ENCODE measurements around the gene RDH14.

Gene RDH14

DNA sequence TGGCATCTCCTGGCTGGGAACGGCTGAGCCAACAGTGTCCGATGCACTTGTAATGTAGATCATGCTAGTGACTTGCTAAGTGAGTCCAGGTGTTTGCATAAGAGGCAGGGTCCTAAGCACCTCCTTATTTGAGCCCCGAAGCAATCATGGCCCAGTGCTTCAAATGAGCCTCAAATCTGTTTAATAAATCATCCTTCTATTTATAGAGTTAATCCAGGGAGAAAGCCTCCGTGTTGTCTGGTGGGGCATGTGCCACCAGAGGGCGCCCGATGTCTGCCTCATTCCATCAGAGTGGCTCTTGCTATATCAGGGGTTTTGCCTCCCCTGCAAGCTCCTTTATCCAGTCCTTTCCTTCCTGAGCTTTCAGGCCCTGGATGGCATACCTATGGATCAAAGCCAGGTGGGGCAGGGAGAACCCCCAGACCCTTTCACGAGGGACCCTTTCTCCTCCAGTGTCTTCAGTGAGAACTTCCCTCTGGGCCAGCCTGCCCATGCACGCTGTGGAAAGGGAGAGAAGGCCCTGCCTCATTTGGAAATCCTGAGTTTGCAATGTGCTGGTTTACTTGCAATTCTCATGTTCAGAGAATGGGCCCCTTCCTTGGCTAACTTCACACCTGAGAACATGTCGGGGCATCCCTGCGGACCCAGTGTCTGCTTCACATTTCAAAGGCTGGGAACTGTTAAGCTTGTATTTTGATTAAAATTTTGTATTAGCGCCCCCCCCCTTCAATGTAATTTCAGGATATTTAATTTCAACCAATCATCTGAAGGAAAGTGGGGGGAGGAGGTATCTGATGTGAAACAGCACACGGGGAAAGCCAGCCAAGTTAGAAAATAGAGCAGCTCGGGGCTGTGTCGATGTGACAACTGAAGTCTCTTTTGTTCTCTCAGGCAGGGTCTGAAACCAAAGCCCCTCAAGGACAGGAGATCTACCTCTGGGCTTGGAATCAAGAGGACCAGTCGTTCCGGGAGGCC is 39.7 kb downstream of the RDH14 start:
- DNase-seq: peak; percentile 32

DNA sequence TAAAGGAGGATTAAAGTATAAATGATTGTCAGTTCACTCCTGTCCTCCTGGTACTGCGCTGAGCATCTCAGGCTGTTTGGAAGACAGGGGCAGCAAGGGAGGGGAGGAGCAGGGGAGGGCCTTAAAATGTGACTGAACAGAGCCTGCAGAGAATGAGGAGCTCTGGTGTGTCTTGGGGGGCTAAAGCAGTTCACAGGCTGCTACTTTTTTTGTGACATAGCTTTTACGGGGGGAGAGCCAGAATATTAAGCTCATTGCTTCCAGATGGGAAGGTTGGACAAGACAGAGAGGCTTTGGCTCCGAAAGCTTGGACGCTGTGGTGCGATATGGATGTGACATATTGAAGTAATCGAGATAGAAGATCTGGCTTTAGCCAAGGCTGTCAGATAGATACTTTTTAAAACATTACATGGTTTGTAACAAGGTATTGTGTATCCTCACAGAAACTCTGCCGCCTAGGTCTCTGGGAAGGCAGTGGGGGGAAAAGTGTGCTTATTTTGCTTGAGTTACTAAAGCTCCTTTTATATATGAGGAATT is 40.5 kb downstream of the RDH14 start:
- DNase-seq: no peak

DNA sequence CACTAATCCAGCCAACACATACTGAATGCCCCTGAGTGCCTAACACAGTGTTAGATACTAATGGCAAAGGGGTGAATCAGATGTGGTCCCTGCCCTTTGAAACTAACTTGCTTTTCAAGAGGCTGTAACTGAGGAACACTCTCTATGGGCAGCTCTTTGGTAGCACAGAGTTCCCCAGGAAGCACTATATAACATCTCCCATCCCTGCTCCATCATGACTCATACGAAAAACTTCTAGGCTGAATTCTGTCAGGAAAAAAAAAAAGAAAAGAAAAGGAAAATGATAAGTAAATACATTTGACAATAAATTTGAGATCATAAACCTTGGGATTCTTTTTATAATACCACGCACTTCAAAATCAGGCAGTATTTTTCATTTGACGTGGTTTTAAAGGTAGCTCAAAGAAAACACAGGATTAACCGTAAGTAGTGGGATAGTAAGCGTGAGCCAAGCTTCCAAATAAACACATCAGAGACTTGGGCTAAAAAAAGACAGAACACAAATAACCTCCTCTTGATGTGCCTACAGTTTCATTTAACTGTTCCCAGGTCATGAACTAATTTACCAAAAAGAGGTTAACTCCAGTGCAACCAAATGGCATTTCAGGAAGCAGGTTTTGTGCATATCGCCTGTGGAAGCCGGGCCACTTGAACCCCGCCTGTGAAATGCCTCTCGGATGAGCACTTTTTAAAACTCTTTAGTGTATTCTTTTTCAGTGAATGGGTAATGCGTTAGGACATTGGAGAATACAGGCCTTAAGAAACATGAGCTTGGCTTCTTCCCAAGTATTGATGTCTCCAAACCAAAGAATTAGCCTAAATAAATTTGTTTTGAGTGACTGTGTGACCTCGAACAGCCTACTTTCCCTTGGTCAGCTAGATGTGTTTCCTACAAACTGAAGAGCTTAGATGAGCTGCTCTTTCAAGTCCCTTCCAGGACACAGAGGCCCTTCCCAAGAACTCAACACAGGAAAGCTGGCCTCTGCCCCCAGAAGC is 42.0 kb downstream of the RDH14 start:
- peak; percentile 58 for DNase-seq

DNA sequence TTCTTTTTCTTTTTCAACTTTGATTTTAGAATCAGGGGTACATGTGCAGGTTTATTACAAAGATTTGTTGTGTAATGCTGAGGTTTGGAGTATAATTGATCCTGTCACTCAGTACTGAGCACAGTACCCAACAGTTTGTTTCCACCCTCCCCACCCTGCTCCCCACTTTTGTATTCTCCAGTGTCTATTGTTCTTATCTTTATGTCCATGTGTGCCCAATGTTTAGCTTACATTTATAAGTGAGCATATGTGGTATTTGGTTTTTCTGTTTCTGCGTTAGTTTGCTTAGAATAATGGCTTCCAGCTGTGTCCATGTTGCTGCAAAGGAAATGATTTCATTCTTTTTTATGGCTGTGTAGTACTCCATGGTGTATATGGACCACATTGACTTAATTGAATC is 43.1 kb downstream of the RDH14 start:
- no peak for DNase-seq

GRCh38 chr2:18516112-18516511 is 44.3 kb downstream of the RDH14 start:
- peak; percentile 56 for DNase-seq

DNA sequence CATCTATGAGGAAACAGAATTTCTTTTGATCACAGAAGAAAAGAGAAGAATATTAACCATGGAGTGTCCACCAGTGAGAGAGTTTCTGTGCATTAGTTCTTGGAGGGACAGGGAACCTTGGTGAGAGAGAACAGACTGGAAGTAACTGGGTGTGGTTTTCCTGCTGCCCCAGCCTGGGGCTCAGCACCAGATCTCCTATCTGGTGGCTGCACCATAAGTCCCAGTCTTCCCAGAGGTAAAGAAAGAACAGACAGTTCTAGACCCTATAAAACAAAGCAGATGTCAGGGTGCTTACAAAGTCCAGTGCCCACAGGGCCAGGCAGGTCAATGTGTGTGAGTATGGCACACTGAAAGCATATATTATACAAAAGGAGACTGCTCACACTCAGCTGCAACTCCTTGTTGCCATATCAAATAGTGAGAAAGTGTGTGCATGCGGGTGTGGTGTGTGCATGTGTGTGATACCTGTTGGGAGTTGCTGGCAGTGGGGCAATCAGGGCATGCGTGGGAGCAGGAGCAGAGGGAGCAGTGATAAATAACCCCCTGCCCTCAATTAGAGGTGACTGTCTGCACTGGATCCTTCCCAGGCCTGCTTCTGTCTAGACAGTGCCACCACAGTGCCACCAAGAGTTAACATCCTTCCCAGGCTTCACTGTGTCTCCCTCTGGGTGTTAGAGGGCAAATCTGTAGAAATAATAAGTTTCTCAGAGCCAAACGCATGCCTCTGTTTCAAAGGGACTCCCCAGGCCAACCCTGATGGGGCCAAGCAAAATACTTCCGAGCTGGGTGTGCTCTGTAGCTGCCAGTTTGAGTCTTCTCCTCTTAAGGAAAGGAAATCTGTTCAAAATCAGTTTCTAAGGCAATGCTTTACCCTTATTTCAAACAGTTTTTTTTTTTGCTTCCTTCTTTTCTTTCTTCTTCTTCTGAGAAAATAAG is 45.7 kb downstream of the RDH14 start:
- DNase-seq: no peak

DNA sequence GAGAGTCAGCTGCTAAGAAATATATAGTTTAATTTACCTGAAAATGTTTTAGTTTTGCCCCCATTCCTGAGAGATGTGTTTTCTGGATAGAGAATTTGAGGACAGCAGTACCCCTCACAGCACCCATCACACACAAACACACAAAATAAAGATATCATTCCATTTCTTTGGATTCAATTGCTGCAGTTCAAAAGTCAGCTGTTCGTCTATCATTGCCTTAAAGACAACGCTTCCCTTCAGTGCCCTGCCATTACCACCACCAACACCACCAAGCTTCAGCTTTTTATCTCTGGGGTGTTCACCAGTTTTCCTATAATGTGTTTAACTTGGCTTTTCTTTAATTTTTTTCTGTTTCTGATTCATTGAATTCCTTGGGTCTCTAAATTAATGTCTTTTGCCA is 49.7 kb downstream of the RDH14 start:
- no peak for DNase-seq

GRCh38 chr2:18506883-18507509 is 53.5 kb downstream of the RDH14 start:
- no peak for DNase-seq

GRCh38 chr2:18505703-18506341 is 54.6 kb downstream of the RDH14 start:
- DNase-seq: peak; percentile 18

Measured in NCI-H226 (cell line).